SH-SY5Y (cell line): ENCODE results near the gene DGKQ.

Experiments used
- GATA2 ChIP-seq: IDR thresholded peaks from 2 replicates; pipeline ENCODE4 v1.6.1; 2011; ENCODE audit warnings: mild to moderate bottlenecking, low read depth, low read length
- GATA3 ChIP-seq: IDR thresholded peaks from 2 replicates; pipeline ENCODE4 v1.6.1; 2011; ENCODE audit warnings: low read depth, mild to moderate bottlenecking, low read length, moderate library complexity

DGKQ gene

GRCh38 chr4:992297-993110 lies 19.1 kb upstream of the DGKQ start:
- no peak for TF ChIP-seq GATA3
- TF ChIP-seq GATA2 = no peak

GRCh38 chr4:991451-992296 lies 18.3 kb upstream of the DGKQ start:
- TF ChIP-seq GATA3 (no peak), GATA2 (no peak)

- TF ChIP-seq GATA2 (no peak), GATA3 (no peak)
These were observed 17.5 kb upstream of the DGKQ start for GRCh38 chr4:990746-991367.

- TF ChIP-seq GATA2 (no peak), GATA3 (no peak)
These were observed 16.5 kb upstream of the DGKQ start for GRCh38 chr4:989722-990471.

- TF ChIP-seq GATA2 (no peak), GATA3 (no peak)
These were observed 15.7 kb upstream of the DGKQ start for GRCh38 chr4:988726-989721.

GRCh38 chr4:987624-988513 lies 14.5 kb upstream of the DGKQ start:
- TF ChIP-seq GATA3 = no peak
- no peak for TF ChIP-seq GATA2

GRCh38 chr4:986879-987623 lies 13.7 kb upstream of the DGKQ start, which contains the start of gene IDUA:
TSS of gene IDUA (plus strand) at chr4:987044. CDS start at chr4:987085, 41 bp downstream.
- TF ChIP-seq GATA3 (no peak), GATA2 (no peak)

GRCh38 chr4:986428-986878 lies 13.1 kb upstream of the DGKQ start:
- TF ChIP-seq GATA2 (no peak), GATA3 (no peak)

- TF ChIP-seq GATA2 = no peak
- TF ChIP-seq GATA3 = no peak
These were observed 11.9 kb upstream of the DGKQ start for GRCh38 chr4:985123-985830.

GRCh38 chr4:984336-985054 lies 11.1 kb upstream of the DGKQ start:
- TF ChIP-seq GATA3 (no peak), GATA2 (no peak)

- no peak for TF ChIP-seq GATA3
- no peak for TF ChIP-seq GATA2
These were observed 9.4 kb upstream of the DGKQ start for GRCh38 chr4:982814-983213.
